ENCODE results near the gene SMARCA2. TPM values are rescaled to one million over a fixed set of nuclear protein-coding genes. Genes with fewer than 3 reads are reported as not detected.
A peak's percentile ranks its signal among the peaks of the same experiment; 100 is the strongest.

SMARCA2 gene
- total RNA-seq, 2 experiments from 2014 or later, result 264 to 274 TPM

- POLR2A ChIA-PET, result no interaction called here
- Mint-ChIP-seq H3K4me1 (peaks cover 36% of the 10 kb centered on the region), H3K9me3 (no peaks in the 10 kb centered on the region), H3K27ac (no peak overlapping the region), H3K4me3 (no peak overlapping the region), H3K36me3 (ENCODE audit: low read depth) (peaks cover 53% of the 10 kb centered on the region), H3K27me3 (no peaks in the 10 kb centered on the region)
- DNase-seq, result no peak
- CTCF ChIA-PET, result interaction anchor here (1.4 kb wide), 1 partner anchor 107 kb away, joined by 4 read pairs; no protein-coding TSS in a partner anchor
Measured at GRCh38 chr9:2163231-2163885, 148.2 kb downstream of the SMARCA2 start.

DNA sequence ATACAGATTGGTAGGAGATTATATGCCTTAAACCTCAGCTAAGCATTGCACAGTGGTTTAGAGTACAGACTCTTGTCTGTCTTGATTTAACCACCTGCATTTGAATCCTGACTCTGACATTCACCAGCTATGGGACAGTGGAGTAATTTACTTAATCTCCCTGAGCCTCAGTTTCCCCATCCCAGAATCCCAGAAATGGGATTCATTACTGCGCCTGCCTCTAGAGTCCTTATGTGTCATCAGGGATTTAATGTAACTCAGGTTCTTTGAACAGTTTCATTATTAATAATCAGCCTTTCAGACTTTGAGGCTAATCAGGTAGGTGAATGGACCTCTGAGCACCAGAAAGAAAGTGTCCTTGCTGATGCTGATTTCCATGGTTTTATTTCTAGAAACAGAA lies 149.1 kb downstream of the SMARCA2 start:
- no peak overlapping the region for H3K4me3 Mint-ChIP-seq
- H3K27ac Mint-ChIP-seq, result no peak overlapping the region
- H3K27me3 Mint-ChIP-seq, result no peaks in the 10 kb centered on the region
- CTCF ChIA-PET, result no interaction called here
- peaks cover 28% of the 10 kb centered on the region for H3K4me1 Mint-ChIP-seq
- no peak for DNase-seq
- no peaks in the 10 kb centered on the region for H3K9me3 Mint-ChIP-seq
- POLR2A ChIA-PET, result no interaction called here
- peaks cover 61% of the 10 kb centered on the region for H3K36me3 Mint-ChIP-seq (ENCODE audit: low read depth)

DNA sequence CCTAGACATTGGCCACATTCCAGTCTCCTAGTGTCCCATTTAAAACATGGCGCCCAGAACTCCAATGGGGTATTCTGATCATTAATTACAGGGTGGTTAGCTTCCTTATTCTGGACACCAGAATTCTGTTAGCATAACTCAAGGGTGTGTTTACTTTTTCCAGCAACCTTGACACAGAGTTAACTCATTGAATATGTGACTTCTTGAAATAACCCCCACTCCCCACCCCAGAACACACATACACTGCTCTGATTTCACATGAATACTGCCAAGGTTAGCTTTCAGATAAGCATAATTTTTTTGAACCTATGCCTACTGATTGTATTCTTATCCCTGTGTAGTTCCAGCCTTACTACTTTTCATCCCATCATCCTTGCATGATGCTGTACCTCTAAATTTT lies 151.1 kb downstream of the SMARCA2 start:
- Mint-ChIP-seq H3K27me3 (no peaks in the 10 kb centered on the region), H3K9me3 (no peaks in the 10 kb centered on the region), H3K4me1 (peaks cover 14% of the 10 kb centered on the region), H3K4me3 (no peak overlapping the region), H3K27ac (no peak overlapping the region), H3K36me3 (ENCODE audit: low read depth) (peaks cover 74% of the 10 kb centered on the region)
- DNase-seq, result no peak
- ChIA-PET CTCF (interaction anchor here (0.8 kb wide), 1 partner anchor 25 kb away, joined by 3 read pairs; no protein-coding TSS in a partner anchor), POLR2A (no interaction called here)

GRCh38 chr9:2169035-2169434 lies 153.9 kb downstream of the SMARCA2 start:
- ChIA-PET POLR2A (no interaction called here), CTCF (no interaction called here)
- H3K9me3 Mint-ChIP-seq, result peaks cover 2% of the 10 kb centered on the region
- peak overlapping the region; percentile 65 for H3K27ac Mint-ChIP-seq
- no peaks in the 10 kb centered on the region for H3K27me3 Mint-ChIP-seq
- no peak for DNase-seq
- peaks cover 79% of the 10 kb centered on the region for H3K36me3 Mint-ChIP-seq (ENCODE audit: low read depth)
- H3K4me3 Mint-ChIP-seq, result no peak overlapping the region
- peaks cover 6% of the 10 kb centered on the region for H3K4me1 Mint-ChIP-seq

DNA sequence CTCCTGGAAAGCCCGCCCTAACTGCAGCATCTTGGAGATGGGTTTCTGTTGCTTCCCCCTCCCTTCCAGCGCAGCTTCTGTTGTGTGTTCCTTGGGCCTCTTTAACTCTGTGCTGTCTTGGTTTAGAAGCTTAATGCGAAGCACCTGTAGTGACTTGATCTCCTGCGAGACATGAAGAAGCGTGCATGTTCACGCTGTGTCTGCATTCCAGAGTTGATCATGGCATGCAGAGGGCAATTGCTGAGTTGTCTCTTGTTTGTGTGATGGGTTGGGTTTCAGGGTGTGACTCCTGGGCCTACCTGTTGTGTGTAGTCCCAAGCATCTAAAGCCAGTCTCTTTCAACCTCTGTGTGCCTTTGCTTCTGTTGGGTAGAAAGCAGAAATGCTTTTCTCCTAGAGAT lies 155.6 kb downstream of the SMARCA2 start:
- no peak overlapping the region for H3K27ac Mint-ChIP-seq
- peaks cover 6% of the 10 kb centered on the region for H3K4me1 Mint-ChIP-seq
- peaks cover 2% of the 10 kb centered on the region for H3K9me3 Mint-ChIP-seq
- peaks cover 72% of the 10 kb centered on the region for H3K36me3 Mint-ChIP-seq (ENCODE audit: low read depth)
- no peak overlapping the region for H3K4me3 Mint-ChIP-seq
- CTCF ChIA-PET, result interaction anchor here (1.0 to 1.3 kb wide), 3 partner anchors 10 to 187 kb away, joined by 3 read pairs; no protein-coding TSS in a partner anchor
- H3K27me3 Mint-ChIP-seq, result no peaks in the 10 kb centered on the region
- POLR2A ChIA-PET, result no interaction called here
- no peak for DNase-seq

- POLR2A ChIA-PET, result no interaction called here
- H3K36me3 Mint-ChIP-seq (ENCODE audit: low read depth), result peaks cover 52% of the 10 kb centered on the region
Measured at GRCh38 chr9:2173170-2173569, 158.0 kb downstream of the SMARCA2 start.

DNA sequence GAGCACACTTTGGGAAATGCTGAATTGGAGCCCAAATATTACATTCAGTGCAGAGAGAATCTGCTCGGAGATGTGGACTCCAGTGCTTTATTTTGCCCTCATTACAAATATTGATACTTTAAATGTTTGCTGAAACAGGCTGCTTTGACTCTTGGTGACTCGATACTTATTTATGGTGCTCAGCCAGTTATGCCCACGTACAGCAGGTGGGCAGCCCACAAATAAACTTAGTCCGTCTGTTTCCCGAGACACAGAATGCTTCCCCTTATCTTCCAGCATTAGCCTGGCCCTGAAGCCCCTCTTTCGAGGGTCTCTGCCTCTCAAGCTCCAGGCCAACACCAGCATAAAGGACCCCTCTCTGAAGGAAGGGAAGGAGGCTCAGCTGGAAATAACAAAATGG lies 158.7 kb downstream of the SMARCA2 start:
- CTCF ChIA-PET, result no interaction called here
- Mint-ChIP-seq H3K4me1 (peaks cover 6% of the 10 kb centered on the region), H3K36me3 (ENCODE audit: low read depth) (peaks cover 48% of the 10 kb centered on the region)

More at GRCh38 chr9:2173170-2173569, 158.0 kb downstream of the SMARCA2 start:
- no peak overlapping the region for H3K4me3 Mint-ChIP-seq
- H3K9me3 Mint-ChIP-seq, result peaks cover 2% of the 10 kb centered on the region
- DNase-seq, result no peak
- H3K27me3 Mint-ChIP-seq, result no peaks in the 10 kb centered on the region
- H3K27ac Mint-ChIP-seq, result no peak overlapping the region
- peaks cover 6% of the 10 kb centered on the region for H3K4me1 Mint-ChIP-seq
- CTCF ChIA-PET, result no interaction called here

DNA sequence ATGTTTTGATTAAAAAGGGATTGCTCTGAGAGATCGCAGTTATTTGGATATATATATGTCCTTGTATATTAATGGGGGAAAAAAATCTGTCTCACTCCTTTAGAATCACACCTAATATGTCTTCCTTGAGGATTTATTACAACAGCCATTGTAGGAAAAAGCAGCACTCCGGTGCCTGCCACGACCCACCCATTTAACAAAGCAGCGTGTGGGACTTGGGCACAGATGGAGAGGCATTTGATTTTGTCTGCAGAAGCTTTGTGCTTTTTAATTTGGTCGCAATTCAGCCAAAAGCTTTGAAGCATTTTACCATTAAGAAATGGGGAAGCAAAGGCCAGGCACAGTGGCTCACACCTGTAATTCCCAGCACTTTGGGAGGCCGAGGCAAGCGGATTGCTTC lies 159.2 kb downstream of the SMARCA2 start:
- peaks cover 6% of the 10 kb centered on the region for H3K4me1 Mint-ChIP-seq
- POLR2A ChIA-PET, result no interaction called here
- DNase-seq, result no peak
- CTCF ChIA-PET, result no interaction called here
- no peaks in the 10 kb centered on the region for H3K27me3 Mint-ChIP-seq
- H3K27ac Mint-ChIP-seq, result no peak overlapping the region
- peaks cover 43% of the 10 kb centered on the region for H3K36me3 Mint-ChIP-seq (ENCODE audit: low read depth)
- no peak overlapping the region for H3K4me3 Mint-ChIP-seq
- peaks cover 2% of the 10 kb centered on the region for H3K9me3 Mint-ChIP-seq

More for the DNA sequence above, 158.7 kb downstream of the SMARCA2 start:
- Mint-ChIP-seq H3K4me3 (no peak overlapping the region), H3K27me3 (no peaks in the 10 kb centered on the region), H3K9me3 (peaks cover 2% of the 10 kb centered on the region), H3K27ac (no peak overlapping the region)
- no peak for DNase-seq
- POLR2A ChIA-PET, result no interaction called here

GRCh38 chr9:2174911-2175310 lies 159.8 kb downstream of the SMARCA2 start:
- H3K4me3 Mint-ChIP-seq, result no peak overlapping the region
- peaks cover 6% of the 10 kb centered on the region for H3K4me1 Mint-ChIP-seq
- DNase-seq, result no peak
- ChIA-PET POLR2A (no interaction called here), CTCF (no interaction called here)
- H3K36me3 Mint-ChIP-seq (ENCODE audit: low read depth), result peaks cover 42% of the 10 kb centered on the region
- peaks cover 2% of the 10 kb centered on the region for H3K9me3 Mint-ChIP-seq
- no peaks in the 10 kb centered on the region for H3K27me3 Mint-ChIP-seq
- no peak overlapping the region for H3K27ac Mint-ChIP-seq

DNA sequence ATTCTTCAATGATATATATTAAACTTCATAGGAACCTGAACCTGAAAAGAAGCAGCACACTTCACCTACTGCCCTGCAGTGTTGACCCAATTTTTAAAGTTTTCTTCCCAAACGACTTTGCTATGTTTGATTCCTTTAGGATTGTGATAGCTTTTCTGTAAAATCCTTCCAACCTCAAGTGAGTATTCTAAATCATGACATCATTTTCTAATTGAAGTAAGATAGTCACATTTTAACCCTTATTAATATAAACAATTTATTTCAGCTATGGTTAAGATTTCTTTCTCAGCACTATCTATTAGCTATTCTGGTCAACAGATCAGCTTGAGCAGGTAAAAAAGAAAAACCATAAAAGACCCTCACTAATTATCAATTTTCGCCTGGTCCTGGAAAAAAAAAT lies 162.0 kb downstream of the SMARCA2 start:
- Mint-ChIP-seq H3K27ac (peak overlapping the region; percentile 39), H3K36me3 (ENCODE audit: low read depth) (peaks cover 28% of the 10 kb centered on the region), H3K27me3 (no peaks in the 10 kb centered on the region), H3K9me3 (no peaks in the 10 kb centered on the region), H3K4me1 (peaks cover 6% of the 10 kb centered on the region), H3K4me3 (no peak overlapping the region)
- POLR2A ChIA-PET, result no interaction called here
- DNase-seq, result no peak
- CTCF ChIA-PET, result no interaction called here

GRCh38 chr9:2178034-2178734 lies 163.0 kb downstream of the SMARCA2 start:
- CTCF ChIA-PET, result no interaction called here

DNA sequence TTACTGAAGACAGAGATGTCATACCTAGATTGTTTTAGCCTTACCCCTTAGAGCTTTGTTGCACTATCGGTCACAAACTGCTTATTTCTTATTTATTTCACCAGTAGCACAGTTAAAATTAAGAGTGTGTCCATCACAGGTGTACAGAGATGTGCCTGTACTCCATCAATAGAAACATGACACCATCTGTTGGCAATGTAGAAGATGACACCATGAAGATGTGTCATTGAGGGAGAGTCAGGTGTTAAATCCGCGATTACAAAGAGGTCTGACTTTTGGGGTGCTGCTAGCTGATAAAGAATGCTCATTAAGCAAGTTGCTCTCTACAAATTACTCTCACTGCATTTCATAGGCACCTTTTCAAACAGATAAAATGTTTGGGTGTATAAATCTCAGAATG lies 164.4 kb downstream of the SMARCA2 start:
- peaks cover 4% of the 10 kb centered on the region for H3K4me1 Mint-ChIP-seq
- H3K9me3 Mint-ChIP-seq, result no peaks in the 10 kb centered on the region
- no peak overlapping the region for H3K27ac Mint-ChIP-seq
- H3K36me3 Mint-ChIP-seq (ENCODE audit: low read depth), result peaks cover 21% of the 10 kb centered on the region
- H3K27me3 Mint-ChIP-seq, result no peaks in the 10 kb centered on the region
- no peak for DNase-seq
- ChIA-PET POLR2A (no interaction called here), CTCF (no interaction called here)
- no peak overlapping the region for H3K4me3 Mint-ChIP-seq

More at GRCh38 chr9:2178034-2178734, 163.0 kb downstream of the SMARCA2 start:
- Mint-ChIP-seq H3K9me3 (no peaks in the 10 kb centered on the region), H3K36me3 (ENCODE audit: low read depth) (peaks cover 23% of the 10 kb centered on the region), H3K27ac (no peak overlapping the region), H3K27me3 (no peaks in the 10 kb centered on the region), H3K4me1 (peaks cover 4% of the 10 kb centered on the region), H3K4me3 (no peak overlapping the region)
- no peak for DNase-seq
- POLR2A ChIA-PET, result no interaction called here

- no peaks in the 10 kb centered on the region for H3K27me3 Mint-ChIP-seq
- H3K36me3 Mint-ChIP-seq (ENCODE audit: low read depth), result peaks cover 25% of the 10 kb centered on the region
- ChIA-PET CTCF (interaction anchor here (1.1 kb wide), 1 partner anchor 10 kb away, joined by 3 read pairs; no protein-coding TSS in a partner anchor), POLR2A (no interaction called here)
- H3K27ac Mint-ChIP-seq, result no peak overlapping the region
- H3K9me3 Mint-ChIP-seq, result no peaks in the 10 kb centered on the region
- DNase-seq, result no peak
- H3K4me3 Mint-ChIP-seq, result no peak overlapping the region
- peaks cover 1% of the 10 kb centered on the region for H3K4me1 Mint-ChIP-seq
Measured at GRCh38 chr9:2180154-2180553, 165.0 kb downstream of the SMARCA2 start.

All from activated CD4-positive, alpha-beta T cell treated with anti-CD3 and anti-CD28 coated beads, Interleukin-2, amount 10 ng/mL, durations not matched to agents 7 days and 5 days (primary cell).